MG63 (cell line): ENCODE results near the gene SMAP2. TPM values are rescaled to one million over a fixed set of nuclear protein-coding genes. Genes with fewer than 3 reads are reported as not detected.

Experiments used
- DNase-seq: peaks from one replicate; pipeline ENCODE4 v3.0.0-alpha.2; 2020
- H3K27me3 ChIP-seq: fragments of 250-450 bp; sonication (Bioruptor Pico); 2 replicates; pipeline ENCODE4 v1.5.1; 2020; ENCODE audit warnings: mild to moderate bottlenecking, moderate library complexity
- H3K36me3 ChIP-seq: fragments of 250-450 bp; sonication (Bioruptor Pico); 2 replicates; pipeline ENCODE4 v1.5.1; 2020; ENCODE audit warnings: mild to moderate bottlenecking, moderate library complexity
- H3K4me3 ChIP-seq: fragments of 250-450 bp; sonication (Bioruptor Pico); 2 replicates; pipeline ENCODE4 v1.5.1; 2020; ENCODE audit warnings: mild to moderate bottlenecking, moderate library complexity
- H3K9me3 ChIP-seq: fragments of 250-450 bp; sonication (Bioruptor Pico); 2 replicates; pipeline ENCODE4 v1.5.1; 2020; ENCODE audit warnings: mild to moderate bottlenecking, moderate library complexity
- total RNA-seq: library from RNA; depleted of rRNA; stranded (reverse); fragments of >200 nt; shearing (Covaris generic); gene quantifications from 2 replicates; pipeline ENCODE4 v1.2.3, GENCODE V29; 2014; ENCODE audit warnings: low replicate concordance

SMAP2 gene
- total RNA-seq, 1 experiment from 2014 or later = 95.8 TPM

DNA sequence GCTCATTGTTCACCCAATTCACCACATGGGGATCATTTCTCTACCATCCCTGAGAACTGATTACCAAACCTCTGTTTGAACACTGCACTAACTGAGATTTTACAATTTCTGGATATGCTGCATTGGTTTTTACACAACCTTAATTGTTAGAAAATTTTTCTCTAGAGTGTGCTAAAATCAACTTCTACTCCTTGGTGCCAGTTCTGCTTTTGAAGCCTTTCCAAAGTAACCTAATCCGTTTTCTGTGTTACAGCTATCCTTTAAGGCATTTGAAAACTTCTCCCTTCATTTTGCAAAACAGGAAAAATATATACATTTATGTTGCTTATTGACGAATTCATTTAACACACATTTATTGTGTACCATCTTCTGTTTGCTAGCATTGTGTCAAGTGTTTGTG is 23.7 kb downstream of the SMAP2 start:
- no peak for DNase-seq
- Histone ChIP-seq H3K4me3 (no peak overlapping the region), H3K9me3 (no peaks in the 10 kb centered on the region), H3K36me3 (peaks cover 55% of the 10 kb centered on the region), H3K27me3 (no peaks in the 10 kb centered on the region)

DNA sequence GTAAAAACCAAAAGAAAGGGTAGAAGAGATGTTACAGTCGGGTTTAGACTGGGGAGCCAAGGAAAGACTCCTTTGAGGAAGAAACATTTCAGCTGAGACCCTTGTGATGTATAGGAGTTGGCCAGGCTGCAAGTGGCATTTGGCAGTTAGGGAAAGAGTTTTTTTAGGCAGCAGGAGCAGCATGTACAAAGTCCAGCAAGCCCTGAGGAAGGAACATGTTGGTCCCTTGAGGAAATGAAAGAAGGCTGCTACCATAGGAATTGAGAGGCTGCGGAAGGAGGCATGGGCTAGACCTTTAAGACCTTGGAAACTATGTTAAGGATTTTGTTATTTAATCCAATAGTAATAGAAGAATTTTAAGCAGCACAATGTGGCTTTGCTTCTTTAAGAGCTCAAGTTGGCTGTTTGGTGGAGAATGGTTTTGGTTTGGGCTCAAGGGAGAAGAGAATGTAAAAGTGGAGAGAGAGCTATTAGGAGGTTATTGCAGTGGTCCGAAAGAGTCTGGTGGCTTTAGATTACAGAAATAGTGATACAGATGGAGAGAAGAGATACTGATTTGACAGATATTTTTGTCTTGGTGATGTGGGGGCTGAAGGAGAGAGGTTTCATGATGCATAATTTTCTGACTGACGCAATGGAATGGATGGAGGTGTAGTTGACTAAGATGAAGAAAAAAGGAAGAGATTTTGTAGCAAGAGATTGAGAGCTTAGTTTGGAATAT is 26.6 kb downstream of the SMAP2 start:
- H3K9me3 ChIP-seq = no peaks in the 10 kb centered on the region
- DNase-seq = no peak

DNA sequence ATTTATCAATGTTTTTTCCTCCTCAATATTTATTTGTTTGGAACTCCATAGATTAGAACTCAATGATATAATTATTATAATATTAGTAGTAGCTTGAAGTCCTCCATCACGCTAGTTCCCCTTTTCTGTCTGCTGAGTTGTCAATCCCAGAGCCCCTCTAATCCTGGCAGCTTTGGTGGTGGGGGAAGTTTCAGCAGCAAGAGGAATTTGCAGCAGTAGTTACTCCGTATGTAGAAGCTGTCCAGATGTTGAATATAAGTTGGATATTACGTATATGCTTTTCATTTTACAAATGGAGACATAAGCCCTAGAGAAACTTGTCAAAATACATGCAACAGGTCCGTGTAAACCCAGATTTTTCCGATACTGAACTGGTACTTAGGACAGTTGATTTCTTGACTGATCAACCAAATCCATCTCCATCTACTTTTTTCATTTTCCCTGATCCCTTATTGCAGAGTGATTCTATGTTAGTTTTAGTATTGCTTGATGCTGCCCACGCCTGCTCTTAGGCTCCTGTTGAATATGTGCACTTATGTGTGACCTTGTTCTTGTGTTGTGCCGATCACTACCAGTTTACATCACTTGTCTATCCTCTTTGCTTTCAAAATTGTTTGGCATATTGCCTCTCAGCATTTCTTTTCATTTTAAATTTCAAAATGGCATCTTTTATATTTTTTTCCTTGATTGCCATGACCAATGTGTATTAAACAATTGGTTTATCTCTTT is 28.1 kb downstream of the SMAP2 start:
- Histone ChIP-seq H3K36me3 (peaks cover 51% of the 10 kb centered on the region), H3K4me3 (no peak overlapping the region), H3K9me3 (no peaks in the 10 kb centered on the region), H3K27me3 (no peaks in the 10 kb centered on the region)
- DNase-seq = no peak

More for the DNA sequence above, 26.6 kb downstream of the SMAP2 start:
- Histone ChIP-seq H3K4me3 (no peak overlapping the region), H3K27me3 (no peaks in the 10 kb centered on the region), H3K36me3 (peaks cover 55% of the 10 kb centered on the region)

DNA sequence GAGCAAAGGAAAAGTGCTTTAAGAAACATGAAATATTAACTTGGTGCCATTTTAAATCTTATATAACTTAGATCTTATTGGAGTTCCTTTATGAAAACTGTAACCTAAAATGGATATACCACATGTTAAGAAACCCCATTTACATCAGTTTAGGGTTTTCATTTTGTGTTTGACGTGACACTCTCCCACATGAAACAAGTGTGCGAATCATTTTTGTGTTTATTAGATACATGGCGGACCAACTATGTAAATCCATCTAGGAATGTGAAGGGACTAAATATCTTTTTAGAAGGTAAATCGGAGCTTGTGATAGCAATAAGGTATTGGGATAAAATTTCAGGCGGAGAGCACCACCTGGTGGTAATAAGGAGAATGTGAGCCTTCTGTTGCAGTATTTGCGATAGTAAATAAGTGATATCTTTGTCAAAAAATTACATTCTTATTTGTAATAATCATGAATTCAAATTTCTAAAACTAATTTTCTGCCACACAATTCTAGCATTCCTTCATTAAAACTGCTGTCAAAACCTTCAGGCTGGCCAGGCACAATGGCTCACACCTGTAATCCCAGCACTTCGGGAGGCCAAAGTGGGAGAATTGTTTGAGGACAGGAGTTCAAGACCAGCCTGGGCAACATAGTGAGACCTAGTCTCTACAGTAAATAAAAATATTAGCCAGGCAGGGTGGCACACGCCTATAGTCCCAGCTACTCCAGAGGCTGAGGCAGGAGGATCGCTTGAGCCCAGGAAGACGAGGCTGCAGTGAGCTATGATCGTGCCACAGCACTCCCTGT is 31.3 kb downstream of the SMAP2 start:
- DNase-seq = no peak
- no peaks in the 10 kb centered on the region for H3K9me3 ChIP-seq
- H3K27me3 ChIP-seq = no peaks in the 10 kb centered on the region
- no peak overlapping the region for H3K4me3 ChIP-seq
- H3K36me3 ChIP-seq = peaks cover 57% of the 10 kb centered on the region

DNA sequence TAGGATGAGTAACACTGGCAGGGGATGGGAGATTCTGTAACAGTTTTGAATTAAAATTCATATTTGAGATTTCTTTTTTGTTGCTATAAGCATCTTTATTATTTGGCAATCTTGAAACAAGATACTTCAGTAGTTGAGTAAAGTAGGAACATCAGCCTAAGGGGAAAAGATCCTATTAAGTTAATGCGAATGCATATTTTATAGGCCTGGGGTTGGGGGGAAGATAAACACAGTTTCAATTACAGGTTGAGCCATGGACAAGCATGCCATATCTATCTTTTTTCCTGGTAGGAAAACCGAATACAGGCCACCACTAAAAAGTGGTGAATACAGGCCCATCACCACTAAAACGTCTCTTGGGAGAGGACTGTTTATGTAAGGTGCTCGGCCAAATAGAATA is 32.3 kb downstream of the SMAP2 start:
- Histone ChIP-seq H3K4me3 (no peak overlapping the region), H3K9me3 (no peaks in the 10 kb centered on the region; the same call in 1 of the 2 replicates), H3K27me3 (no peaks in the 10 kb centered on the region), H3K36me3 (peaks cover 57% of the 10 kb centered on the region)
- DNase-seq = no peak

DNA sequence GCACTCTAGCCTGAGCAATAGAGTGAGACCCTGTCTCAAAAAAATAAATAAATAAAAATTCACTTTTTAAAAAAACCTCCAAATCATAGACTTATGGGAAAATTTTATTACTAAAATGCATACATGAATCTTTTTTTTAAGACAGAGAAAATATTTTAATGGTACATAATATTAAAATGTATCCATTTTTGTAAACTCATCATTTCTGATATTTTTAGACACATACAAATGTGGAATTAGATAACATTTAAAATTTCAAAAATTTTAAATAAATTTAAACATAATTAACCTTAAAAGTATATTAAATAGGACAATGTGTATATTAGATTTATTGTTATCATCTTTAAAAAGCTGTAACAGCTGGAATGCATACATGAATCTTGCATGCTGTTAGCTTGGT is 33.9 kb downstream of the SMAP2 start:
- peaks cover 72% of the 10 kb centered on the region for H3K36me3 ChIP-seq
- DNase-seq = no peak
- no peaks in the 10 kb centered on the region; the same call in 1 of the 2 replicates for H3K9me3 ChIP-seq
- H3K27me3 ChIP-seq = no peaks in the 10 kb centered on the region
- no peak overlapping the region for H3K4me3 ChIP-seq

DNA sequence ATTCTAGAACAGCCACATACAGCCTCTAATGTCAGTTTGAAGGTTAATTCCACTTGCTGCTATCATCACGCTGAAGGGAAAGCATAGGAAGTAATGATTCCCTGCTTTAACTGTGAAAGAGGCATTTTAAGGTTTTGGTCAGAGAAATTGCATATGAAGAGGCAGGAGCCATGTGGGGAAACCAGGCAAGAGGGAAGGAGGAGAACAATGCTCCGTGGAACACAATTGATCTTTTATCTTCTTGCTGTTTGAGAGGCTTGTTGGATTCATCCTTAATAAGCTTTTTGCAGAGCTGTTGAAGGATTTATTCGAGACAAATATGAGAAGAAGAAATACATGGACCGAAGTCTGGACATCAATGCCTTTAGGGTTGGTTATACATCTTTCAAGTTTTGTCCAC is 35.9 kb downstream of the SMAP2 start:
- H3K27me3 ChIP-seq = no peaks in the 10 kb centered on the region
- DNase-seq = no peak
- H3K36me3 ChIP-seq = peaks cover 84% of the 10 kb centered on the region
- H3K4me3 ChIP-seq = no peak overlapping the region
- no peaks in the 10 kb centered on the region; the same call in 1 of the 2 replicates for H3K9me3 ChIP-seq

DNA sequence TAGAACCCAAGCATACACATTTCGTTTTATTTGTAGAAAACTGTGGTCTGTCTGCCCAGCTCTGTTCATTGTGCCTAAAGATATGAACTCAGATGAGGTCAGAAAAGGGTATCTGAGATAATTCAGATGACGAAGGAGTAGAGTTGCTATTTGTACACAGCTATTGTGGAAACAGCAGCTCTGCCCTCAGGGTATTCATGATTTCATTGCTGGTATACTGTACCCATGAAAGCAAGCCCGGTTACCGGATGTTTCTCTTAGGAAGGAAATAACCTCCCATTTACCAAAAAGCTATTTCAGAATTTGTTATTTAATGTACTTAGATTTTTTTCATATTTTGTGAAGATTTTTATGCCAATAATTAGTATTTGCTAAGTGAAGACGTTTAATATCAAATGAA is 37.8 kb downstream of the SMAP2 start:
- no peaks in the 10 kb centered on the region; the same call in 1 of the 2 replicates for H3K9me3 ChIP-seq
- no peaks in the 10 kb centered on the region for H3K27me3 ChIP-seq
- no peak for DNase-seq
- no peak overlapping the region for H3K4me3 ChIP-seq
- H3K36me3 ChIP-seq = peaks cover 94% of the 10 kb centered on the region

DNA sequence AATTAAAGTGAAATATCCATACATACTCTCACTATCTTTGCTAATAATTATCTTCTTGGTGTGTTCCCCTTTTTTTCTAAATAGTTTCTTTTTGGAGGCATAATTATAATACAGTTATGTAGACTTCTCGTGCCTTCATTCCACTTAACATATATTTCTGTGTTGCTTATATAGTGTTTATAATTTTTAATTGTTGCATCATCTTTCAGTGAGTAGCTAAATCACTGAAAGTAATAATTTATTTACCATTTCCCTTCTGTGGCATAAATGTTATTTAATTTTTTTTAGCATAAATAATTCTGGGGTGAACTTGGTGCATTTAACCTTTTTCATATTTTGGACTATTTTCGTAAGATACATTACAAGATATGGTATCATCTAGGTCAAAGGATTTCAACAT is 38.3 kb downstream of the SMAP2 start:
- Histone ChIP-seq H3K36me3 (peaks cover 95% of the 10 kb centered on the region), H3K4me3 (no peak overlapping the region)

DNA sequence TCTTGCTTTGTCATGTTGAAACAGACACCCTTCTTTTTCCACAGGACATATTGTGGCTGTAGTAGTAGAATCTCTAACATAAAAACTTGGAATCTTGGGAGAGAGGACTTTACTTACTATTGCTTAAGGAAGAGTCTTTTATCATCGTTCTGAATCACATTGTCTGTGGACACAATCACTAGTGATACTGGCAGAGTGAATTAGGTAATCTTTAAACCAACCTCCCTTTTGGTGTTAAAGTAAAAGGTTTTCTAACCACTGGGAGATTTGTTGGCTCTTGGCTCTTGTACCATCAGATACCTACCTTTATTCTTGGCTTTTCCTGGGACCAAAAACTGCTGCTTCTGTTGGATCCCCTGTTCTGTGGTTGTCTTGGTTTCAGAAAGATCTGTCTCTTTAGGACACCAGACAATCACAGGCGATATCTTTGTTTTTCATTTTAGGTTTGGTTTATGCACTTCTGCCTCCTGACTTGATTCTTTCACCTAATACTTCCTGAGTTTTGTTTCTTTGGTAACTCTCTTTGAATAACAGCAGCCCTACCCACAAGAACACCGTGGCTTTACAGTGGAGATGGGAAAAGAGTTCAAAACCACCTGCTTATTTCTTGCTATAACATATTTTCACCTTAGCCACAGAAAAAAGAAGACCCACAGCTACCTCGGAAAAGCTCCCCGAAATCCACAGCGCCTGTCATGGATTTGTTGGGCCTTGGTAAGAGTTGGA is 40.2 kb downstream of the SMAP2 start:
- DNase-seq = no peak
- no peaks in the 10 kb centered on the region; the same call in 1 of the 2 replicates for H3K9me3 ChIP-seq
- H3K36me3 ChIP-seq = peaks cover 97% of the 10 kb centered on the region
- no peaks in the 10 kb centered on the region for H3K27me3 ChIP-seq
- no peak overlapping the region for H3K4me3 ChIP-seq

More for the DNA sequence above, 38.3 kb downstream of the SMAP2 start:
- no peaks in the 10 kb centered on the region; the same call in 1 of the 2 replicates for H3K9me3 ChIP-seq
- H3K27me3 ChIP-seq = no peaks in the 10 kb centered on the region
- DNase-seq = no peak

DNA sequence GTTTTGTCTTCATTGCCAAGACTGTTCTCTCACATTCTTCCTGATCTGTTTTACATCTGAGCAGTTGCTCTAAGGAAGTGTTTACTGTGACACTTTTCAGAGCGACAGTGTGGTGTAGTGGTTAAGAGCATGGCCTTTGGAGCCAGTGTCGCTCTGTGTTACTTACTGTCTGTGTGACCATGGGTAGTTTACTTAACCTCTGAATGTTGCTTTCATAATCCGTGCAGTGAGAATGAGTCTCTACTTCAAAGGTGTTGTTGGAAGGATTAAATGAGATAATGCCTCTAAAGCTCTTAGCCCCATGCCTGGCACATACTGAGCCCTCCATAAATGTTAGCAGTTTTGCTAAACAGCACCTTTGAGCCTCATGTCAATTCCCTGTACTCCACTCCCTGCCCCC is 40.8 kb downstream of the SMAP2 start:
- no peak for DNase-seq
- H3K9me3 ChIP-seq = no peaks in the 10 kb centered on the region; the same call in 1 of the 2 replicates
- peaks cover 95% of the 10 kb centered on the region for H3K36me3 ChIP-seq
- H3K27me3 ChIP-seq = no peaks in the 10 kb centered on the region
- no peak overlapping the region for H3K4me3 ChIP-seq

DNA sequence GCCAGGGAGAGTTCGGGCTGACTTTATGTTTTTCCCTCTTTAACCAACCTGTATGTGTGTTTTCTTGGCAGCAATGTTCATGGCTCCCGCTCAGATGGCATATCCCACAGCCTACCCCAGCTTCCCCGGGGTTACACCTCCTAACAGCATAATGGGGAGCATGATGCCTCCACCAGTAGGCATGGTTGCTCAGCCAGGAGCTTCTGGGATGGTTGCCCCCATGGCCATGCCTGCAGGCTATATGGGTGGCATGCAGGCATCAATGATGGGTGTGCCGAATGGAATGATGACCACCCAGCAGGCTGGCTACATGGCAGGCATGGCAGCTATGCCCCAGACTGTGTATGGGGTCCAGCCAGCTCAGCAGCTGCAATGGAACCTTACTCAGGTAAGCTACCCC is 43.2 kb downstream of the SMAP2 start:
- Histone ChIP-seq H3K4me3 (no peak overlapping the region), H3K36me3 (peaks cover 95% of the 10 kb centered on the region), H3K9me3 (no peaks in the 10 kb centered on the region), H3K27me3 (no peaks in the 10 kb centered on the region)
- no peak for DNase-seq

DNA sequence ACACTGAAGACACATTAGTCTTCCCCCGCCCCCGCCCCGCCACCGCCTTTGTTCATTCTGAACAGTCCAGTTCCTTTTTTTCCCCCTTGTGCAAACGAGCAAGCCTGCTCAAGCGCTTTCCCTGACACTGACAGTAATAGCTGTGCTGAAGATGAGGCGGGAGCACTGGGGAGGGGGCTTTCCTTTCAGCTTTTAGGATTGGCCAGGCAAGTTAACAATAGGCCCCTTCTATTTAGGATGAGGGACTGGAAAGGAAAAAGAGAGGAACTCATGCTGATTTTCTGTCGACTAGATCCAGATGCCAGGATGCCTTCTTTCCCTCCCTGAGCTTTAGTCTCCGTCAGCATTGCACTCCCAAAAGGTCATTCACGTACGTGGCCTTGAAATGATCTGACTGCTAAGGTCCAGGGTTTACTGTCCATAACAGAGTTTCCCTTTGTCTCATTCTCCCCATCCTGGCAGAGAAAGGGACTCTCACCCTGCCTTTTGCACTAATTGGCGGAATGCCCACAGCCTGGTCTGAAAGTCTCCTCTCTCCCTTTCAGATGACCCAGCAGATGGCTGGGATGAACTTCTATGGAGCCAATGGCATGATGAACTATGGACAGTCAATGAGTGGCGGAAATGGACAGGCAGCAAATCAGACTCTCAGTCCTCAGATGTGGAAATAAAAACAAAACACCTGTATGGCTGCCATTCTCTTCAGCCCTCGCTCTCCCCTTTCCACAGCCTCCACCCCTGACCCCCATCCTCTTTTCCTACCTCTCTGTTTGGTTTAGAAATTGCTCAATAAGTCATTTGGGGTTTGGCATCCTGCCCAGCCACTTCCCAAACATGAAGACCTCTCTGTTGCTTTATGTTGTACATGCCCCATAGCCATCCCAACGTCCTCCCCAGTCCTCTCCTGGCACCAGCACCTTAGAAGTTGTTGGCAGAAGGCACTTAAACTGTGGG is 48.2 kb downstream of the SMAP2 start:
- H3K27me3 ChIP-seq = no peaks in the 10 kb centered on the region
- no peak for DNase-seq
- H3K36me3 ChIP-seq = peaks cover 92% of the 10 kb centered on the region
- H3K4me3 ChIP-seq = no peak overlapping the region
- no peaks in the 10 kb centered on the region for H3K9me3 ChIP-seq

DNA sequence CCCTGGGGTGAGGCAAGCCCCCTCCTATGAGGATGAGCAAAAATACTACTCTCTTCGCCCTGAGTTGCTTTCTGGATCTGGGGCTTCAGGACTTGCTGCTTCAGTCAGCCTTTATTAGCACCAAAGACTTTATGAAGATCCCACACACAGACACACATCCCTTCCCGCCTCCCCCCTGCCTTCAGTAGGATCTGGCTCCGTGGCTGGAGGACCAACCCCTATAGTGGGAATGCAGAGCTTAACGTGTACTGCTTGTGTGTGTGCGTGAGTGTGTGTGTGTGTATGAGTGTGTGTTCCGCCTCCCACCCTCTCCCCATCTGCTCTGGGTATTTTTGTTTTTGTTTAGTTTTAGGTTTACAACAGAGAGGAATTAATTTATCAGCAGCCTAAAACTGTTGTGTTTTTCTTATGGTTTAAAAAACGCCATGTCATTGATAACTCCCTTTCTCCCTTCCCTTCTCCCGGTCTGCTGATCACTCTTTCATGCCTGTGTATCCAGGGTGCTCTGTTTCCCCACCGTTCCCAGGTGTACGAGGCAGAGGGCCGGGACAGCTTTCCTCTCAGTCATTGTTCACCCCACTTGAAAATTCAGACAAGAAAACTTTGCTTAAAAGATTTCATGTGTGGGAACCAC is 49.2 kb downstream of the SMAP2 start:
- no peaks in the 10 kb centered on the region for H3K27me3 ChIP-seq
- no peak overlapping the region for H3K4me3 ChIP-seq
- H3K36me3 ChIP-seq = peaks cover 88% of the 10 kb centered on the region
- DNase-seq = no peak
- no peaks in the 10 kb centered on the region for H3K9me3 ChIP-seq

DNA sequence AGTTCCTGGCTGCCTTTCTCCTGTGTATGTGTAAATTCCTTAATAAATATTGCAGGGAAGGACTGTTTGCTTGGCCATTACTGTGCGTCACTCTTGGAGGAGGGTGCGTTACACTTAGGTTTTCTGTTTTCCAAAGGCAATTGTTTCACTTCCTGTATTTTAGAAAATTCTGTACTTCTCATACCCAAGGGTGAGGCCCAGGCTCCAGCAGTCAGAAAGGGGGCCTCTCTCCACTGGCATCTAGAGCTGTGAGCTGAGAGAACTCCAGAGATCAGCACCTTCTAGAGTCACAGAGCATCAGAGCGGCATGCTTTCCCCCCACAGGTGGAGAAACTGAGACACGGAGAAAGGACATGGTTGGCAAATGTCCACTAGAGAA is 49.7 kb downstream of the SMAP2 start:
- peaks cover 83% of the 10 kb centered on the region for H3K36me3 ChIP-seq
- DNase-seq = no peak
- H3K27me3 ChIP-seq = no peaks in the 10 kb centered on the region
- H3K9me3 ChIP-seq = no peaks in the 10 kb centered on the region
- no peak overlapping the region for H3K4me3 ChIP-seq
